ENCODE results near the gene SFXN3. TPM values are rescaled to one million over a fixed set of nuclear protein-coding genes. Genes with fewer than 3 reads are reported as not detected.
A peak's percentile ranks its signal among the peaks of the same experiment; 100 is the strongest.

The SFXN3 gene
- polyA plus RNA-seq, 1 experiment: 77.8 TPM

GRCh38 chr10:101070098-101070497, 39.1 kb downstream of the SFXN3 start:
- H3K4me3 ChIP-seq (ENCODE audit: low read depth, low read length): no peak overlapping the region
- H3K27ac ChIP-seq (ENCODE audit: low read depth, low read length): no peak overlapping the region
- CTCF ChIA-PET: interaction anchor here (1.4 to 16.2 kb wide), 3 partner anchors 10 to 72 kb away, joined by 5 to 414 read pairs (median 8); no protein-coding TSS in a partner anchor
- no peaks in the 10 kb centered on the region; the same call in 1 of the 2 replicates for H3K9me3 ChIP-seq (ENCODE audit: control insufficient read depth, insufficient read depth, low read length)
- TF ChIP-seq, protein P1, sequence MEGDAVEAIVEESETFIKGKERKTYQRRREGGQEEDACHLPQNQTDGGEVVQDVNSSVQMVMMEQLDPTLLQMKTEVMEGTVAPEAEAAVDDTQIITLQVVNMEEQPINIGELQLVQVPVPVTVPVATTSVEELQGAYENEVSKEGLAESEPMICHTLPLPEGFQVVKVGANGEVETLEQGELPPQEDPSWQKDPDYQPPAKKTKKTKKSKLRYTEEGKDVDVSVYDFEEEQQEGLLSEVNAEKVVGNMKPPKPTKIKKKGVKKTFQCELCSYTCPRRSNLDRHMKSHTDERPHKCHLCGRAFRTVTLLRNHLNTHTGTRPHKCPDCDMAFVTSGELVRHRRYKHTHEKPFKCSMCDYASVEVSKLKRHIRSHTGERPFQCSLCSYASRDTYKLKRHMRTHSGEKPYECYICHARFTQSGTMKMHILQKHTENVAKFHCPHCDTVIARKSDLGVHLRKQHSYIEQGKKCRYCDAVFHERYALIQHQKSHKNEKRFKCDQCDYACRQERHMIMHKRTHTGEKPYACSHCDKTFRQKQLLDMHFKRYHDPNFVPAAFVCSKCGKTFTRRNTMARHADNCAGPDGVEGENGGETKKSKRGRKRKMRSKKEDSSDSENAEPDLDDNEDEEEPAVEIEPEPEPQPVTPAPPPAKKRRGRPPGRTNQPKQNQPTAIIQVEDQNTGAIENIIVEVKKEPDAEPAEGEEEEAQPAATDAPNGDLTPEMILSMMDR (IDR thresholded peaks at IDR 0.05; ENCODE audit: low read depth, low read length): no peak
- DNase-seq (ENCODE audit: low read depth, low spot score): no peak
- peaks cover 34% of the 10 kb centered on the region for H3K27me3 ChIP-seq (ENCODE audit: control insufficient read depth, insufficient read depth, low read length)
- POLR2A ChIA-PET: interaction anchor here (1.0 kb wide), 1 partner anchor 10 kb away, joined by 3 read pairs; no protein-coding TSS in a partner anchor

GRCh38 chr10:101071267-101071884, 40.3 kb downstream of the SFXN3 start:
- DNase-seq (ENCODE audit: low read depth, low spot score): no peak
- POLR2A ChIA-PET: interaction anchor here (0.6 to 1.0 kb wide), 2 partner anchors 11 to 152 kb away, joined by 3 to 7 read pairs; no protein-coding TSS in a partner anchor
- H3K4me3 ChIP-seq (ENCODE audit: low read depth, low read length): no peak overlapping the region
- H3K27ac ChIP-seq (ENCODE audit: low read depth, low read length): no peak overlapping the region
- CTCF ChIA-PET: interaction anchor here (0.8 to 16.2 kb wide), 3 partner anchors 11 to 25 kb away, joined by 3 to 414 read pairs (median 4); no protein-coding TSS in a partner anchor
- TF ChIP-seq, protein P1 (IDR thresholded peaks at IDR 0.05; ENCODE audit: low read depth, low read length): no peak
- H3K27me3 ChIP-seq (ENCODE audit: control insufficient read depth, insufficient read depth, low read length): peaks cover 46% of the 10 kb centered on the region
- no peaks in the 10 kb centered on the region; the same call in 1 of the 2 replicates for H3K9me3 ChIP-seq (ENCODE audit: control insufficient read depth, insufficient read depth, low read length)

DNA sequence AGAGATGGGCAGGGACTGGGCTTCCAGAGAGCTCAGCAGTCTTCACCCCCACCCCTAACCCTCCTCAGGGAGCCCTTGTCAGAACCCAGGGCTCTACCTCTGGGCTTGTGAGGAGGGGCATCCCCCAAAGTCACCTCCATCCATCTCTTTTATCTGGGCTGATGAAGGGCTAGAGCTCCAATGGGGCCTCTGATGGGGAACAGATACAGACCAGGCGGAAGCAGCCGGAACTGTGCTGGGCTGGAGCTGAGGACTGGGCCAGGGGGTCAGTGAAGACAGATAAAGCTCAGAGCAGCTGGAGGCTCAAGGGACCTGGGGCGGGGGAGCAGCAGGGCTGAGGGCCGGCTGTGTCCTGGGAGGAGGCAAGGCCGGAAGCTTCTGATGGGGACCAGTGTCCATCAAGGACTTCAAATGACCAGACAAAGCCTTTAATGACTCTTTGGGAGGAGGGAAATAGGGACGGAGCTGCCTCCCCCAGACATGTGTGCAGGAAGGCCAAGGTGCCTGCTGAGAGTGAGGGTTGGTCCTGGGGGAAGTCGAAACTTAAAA, 40.9 kb downstream of the SFXN3 start:
- ChIA-PET CTCF (interaction anchor here (0.8 to 16.2 kb wide), 3 partner anchors 12 to 26 kb away, joined by 3 to 414 read pairs (median 4); no protein-coding TSS in a partner anchor), POLR2A (interaction anchor here (1.0 kb wide), 1 partner anchor 11 kb away, joined by 7 read pairs; no protein-coding TSS in a partner anchor)
- H3K4me3 ChIP-seq (ENCODE audit: low read depth, low read length): no peak overlapping the region
- no peaks in the 10 kb centered on the region; the same call in 1 of the 2 replicates for H3K9me3 ChIP-seq (ENCODE audit: control insufficient read depth, insufficient read depth, low read length)
- H3K27ac ChIP-seq (ENCODE audit: low read depth, low read length): no peak overlapping the region
- peaks cover 48% of the 10 kb centered on the region for H3K27me3 ChIP-seq (ENCODE audit: control insufficient read depth, insufficient read depth, low read length)
- TF ChIP-seq, protein P1 (IDR thresholded peaks at IDR 0.05; ENCODE audit: low read depth, low read length): no peak
- no peak for DNase-seq (ENCODE audit: low read depth, low spot score)

- no peaks in the 10 kb centered on the region for H3K9me3 ChIP-seq (ENCODE audit: control insufficient read depth, insufficient read depth, low read length)
- no peak overlapping the region for H3K27ac ChIP-seq (ENCODE audit: low read depth, low read length)
- TF ChIP-seq, protein P1 (IDR thresholded peaks at IDR 0.05; ENCODE audit: low read depth, low read length): no peak
- CTCF ChIA-PET: no interaction called here
- H3K4me3 ChIP-seq (ENCODE audit: low read depth, low read length): no peak overlapping the region
- POLR2A ChIA-PET: interaction anchor here (1.2 kb wide), 1 partner anchor 30 kb away, joined by 3 read pairs; no protein-coding TSS in a partner anchor
- H3K27me3 ChIP-seq (ENCODE audit: control insufficient read depth, insufficient read depth, low read length): peaks cover 48% of the 10 kb centered on the region
- no peak for DNase-seq (ENCODE audit: low read depth, low spot score)
These were observed 41.9 kb downstream of the SFXN3 start for GRCh38 chr10:101072923-101073322.

DNA sequence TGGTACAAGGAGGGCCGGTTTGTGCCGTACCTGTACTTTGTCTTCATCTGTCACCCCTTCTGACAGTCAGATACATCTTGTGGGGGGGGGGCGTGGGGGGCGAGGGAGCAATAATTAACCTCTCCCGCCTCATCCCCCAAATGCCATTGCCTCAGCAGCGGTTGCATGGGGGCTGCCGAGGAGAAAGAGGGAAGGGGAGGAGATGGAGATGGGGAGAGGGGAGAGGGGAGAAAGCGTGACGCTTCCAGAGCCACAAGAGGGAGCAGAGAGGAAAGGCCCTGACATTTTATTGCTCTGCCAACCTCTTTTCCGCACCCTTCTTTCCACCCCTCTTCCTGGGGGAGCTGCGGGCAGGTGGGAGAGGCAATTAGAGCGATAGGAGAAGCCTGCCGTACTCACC, 42.6 kb downstream of the SFXN3 start:
- no peak overlapping the region for H3K4me3 ChIP-seq (ENCODE audit: low read depth, low read length)
- ChIA-PET CTCF (interaction anchor here (0.7 to 2.9 kb wide), 4 partner anchors 8 to 68 kb away, joined by 3 to 21 read pairs (median 4); no protein-coding TSS in a partner anchor), POLR2A (interaction anchor here (1.2 kb wide), 1 partner anchor 31 kb away, joined by 3 read pairs; no protein-coding TSS in a partner anchor)
- H3K27me3 ChIP-seq (ENCODE audit: control insufficient read depth, insufficient read depth, low read length): peaks cover 54% of the 10 kb centered on the region
- H3K27ac ChIP-seq (ENCODE audit: low read depth, low read length): no peak overlapping the region
- H3K9me3 ChIP-seq (ENCODE audit: control insufficient read depth, insufficient read depth, low read length): no peaks in the 10 kb centered on the region
- no peak for DNase-seq (ENCODE audit: low read depth, low spot score)
- TF ChIP-seq, protein P1 (IDR thresholded peaks at IDR 0.05; ENCODE audit: low read depth, low read length): peak; percentile 19; the same call in 1 of the 2 replicates
